ENCODE measurements around the gene NR3C2.

DNA sequence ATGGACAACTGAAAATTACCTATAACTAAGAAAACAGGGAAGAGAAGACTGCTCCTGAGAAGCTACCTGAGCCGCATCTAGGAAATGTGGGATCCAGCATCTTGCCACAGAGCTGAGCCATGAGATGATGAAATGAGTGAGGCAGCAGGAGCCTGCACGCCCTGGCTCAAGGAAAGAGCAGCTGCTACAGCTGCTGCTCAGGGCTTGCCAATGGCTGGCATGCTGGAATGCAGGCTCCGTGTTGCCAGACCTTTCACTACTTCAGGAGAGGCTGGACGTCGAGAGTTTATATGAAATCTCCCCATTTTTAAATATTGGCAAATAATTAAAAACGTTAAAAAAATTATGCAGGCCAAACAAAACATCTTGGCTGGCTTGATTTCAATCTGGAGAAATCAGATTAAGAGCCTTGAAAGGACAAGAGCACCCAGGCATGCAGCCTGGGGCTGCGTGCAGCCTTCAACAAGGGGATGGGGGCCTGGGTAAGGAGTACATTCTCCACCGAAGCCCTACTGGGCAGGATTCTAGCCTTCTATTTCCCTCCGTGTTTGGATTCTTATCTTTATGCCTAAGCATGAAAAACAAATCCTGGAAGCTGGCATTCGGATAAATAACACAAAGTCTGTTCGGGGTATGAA lies 227.6 kb downstream of the NR3C2 start:
- TF ChIP-seq EZH2 (IDR thresholded peaks at IDR 0.05; ENCODE audit: borderline replicate concordance, low read depth, low read length, poor library complexity, severe bottlenecking) (no peak), CTCF (conservative IDR thresholded peaks at IDR 0.05; ENCODE audit: low read depth, low read length) (no peak)

All from A673 (cell line).